ENCODE measurements around the gene MRPS18C. TPM values are rescaled to one million over a fixed set of nuclear protein-coding genes. Genes with fewer than 3 reads are reported as not detected.
A peak's percentile ranks its signal among the peaks of the same experiment; 100 is the strongest.

MRPS18C gene
- total and polyA plus RNA-seq, 9 of the 15 experiments (the other 6 are each of a cell fraction or from before 2014, with no cell fraction given): 54.3 to 390 (median 138) TPM

DNA sequence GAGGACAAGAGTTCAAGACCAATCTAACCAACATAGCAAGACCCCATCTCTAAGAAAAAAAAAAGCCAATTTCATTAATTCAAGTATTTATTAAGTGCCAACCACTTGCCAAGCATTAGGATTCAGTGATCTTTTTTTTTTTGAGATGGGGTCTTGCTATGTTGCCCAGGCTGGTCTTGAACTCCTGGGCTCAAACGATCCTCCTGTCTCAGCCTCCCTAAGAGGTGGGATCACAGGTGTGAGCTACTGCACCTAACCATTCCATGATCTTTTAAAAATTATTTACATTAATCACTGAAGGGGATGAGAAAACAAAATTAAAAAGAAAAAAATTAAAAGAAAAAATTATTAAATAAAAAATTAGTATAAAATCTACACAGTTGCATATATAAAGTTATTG is 24.7 kb upstream of the MRPS18C start:
- Histone ChIP-seq H3K9ac (ENCODE audit: insufficient read depth in 1 of 2, low read depth in 2 of 2, low read length in 2 of 2) (no peak overlapping the region), H2AFZ (ENCODE audit: low read depth, low read length) (no peak overlapping the region), H3K4me3 (no peak overlapping the region), H3K4me2 (ENCODE audit: insufficient read depth, low read length) (no peak overlapping the region), H3K27ac (ENCODE audit: extremely low read depth, low read depth, low read length) (no peak overlapping the region), H3K9me1 (ENCODE audit: control insufficient read depth, insufficient read depth, low read length) (no peaks in the 10 kb centered on the region), H3K27me3 (ENCODE audit: control insufficient read depth in 2 of 2, insufficient read depth in 2 of 2, low read length in 2 of 2) (no peaks in the 10 kb centered on the region), H3K36me3 (ENCODE audit: control insufficient read depth, insufficient read depth, low read length) (peaks cover 17% of the 10 kb centered on the region; the same call in 1 of the 3 replicates), H3K79me2 (ENCODE audit: control insufficient read depth, insufficient read depth, low read length) (no peaks in the 10 kb centered on the region), H4K20me1 (replicated peaks; ENCODE audit: control insufficient read depth, insufficient read depth, low read length) (no peaks in the 10 kb centered on the region), H3K4me1 (replicated peaks in 1 of 2; ENCODE audit: control insufficient read depth in 2 of 2, insufficient read depth in 2 of 2, low read length in 2 of 2) (no peaks in the 10 kb centered on the region), H3K9me3 (replicated peaks; ENCODE audit: control insufficient read depth, insufficient read depth, low read depth, low read length) (no peaks in the 10 kb centered on the region)
- no peak for FAIRE-seq
- intact Hi-C loops (cut with micrococcal nuclease): no loop called here
- CTCF ChIA-PET (ENCODE audit: low intra/inter-chr PET ratio): no interaction called here
- in situ Hi-C loops (cut with MboI): no loop called here
- DNase-seq (ENCODE audit: extremely low read depth in 1 of 4, low spot score in 3 of 4): no peak
- ATAC-seq: no peak
- TF ChIP-seq RBM25 (IDR thresholded peaks at IDR 0.05; ENCODE audit: low read depth, low read length, severe bottlenecking) (peak; percentile 55), SMAD3 (CRISPR knock-in tag; conservative IDR thresholded peaks at IDR 0.05) (no peak), MCM7 (IDR thresholded peaks at IDR 0.05) (no peak), ETV6 (IDR thresholded peaks at IDR 0.05; ENCODE audit: borderline replicate concordance in 1 of 2, low read depth in 2 of 2, low read length in 1 of 2) (no peak), ETV6 (CRISPR knock-in tag; IDR thresholded peaks at IDR 0.05; ENCODE audit: borderline replicate concordance) (no peak), HMG20B (CRISPR knock-in tag; IDR thresholded peaks at IDR 0.05) (no peak), FIP1L1 (IDR thresholded peaks at IDR 0.05; ENCODE audit: low read depth, low read length, poor library complexity, severe bottlenecking) (no peak), ZNF121 (CRISPR knock-in tag; conservative IDR thresholded peaks at IDR 0.05) (peak; percentile 77), ZNF79 (CRISPR knock-in tag; IDR thresholded peaks at IDR 0.05; ENCODE audit: low read depth) (no peak)
- TF ChIP-seq, protein P1, sequence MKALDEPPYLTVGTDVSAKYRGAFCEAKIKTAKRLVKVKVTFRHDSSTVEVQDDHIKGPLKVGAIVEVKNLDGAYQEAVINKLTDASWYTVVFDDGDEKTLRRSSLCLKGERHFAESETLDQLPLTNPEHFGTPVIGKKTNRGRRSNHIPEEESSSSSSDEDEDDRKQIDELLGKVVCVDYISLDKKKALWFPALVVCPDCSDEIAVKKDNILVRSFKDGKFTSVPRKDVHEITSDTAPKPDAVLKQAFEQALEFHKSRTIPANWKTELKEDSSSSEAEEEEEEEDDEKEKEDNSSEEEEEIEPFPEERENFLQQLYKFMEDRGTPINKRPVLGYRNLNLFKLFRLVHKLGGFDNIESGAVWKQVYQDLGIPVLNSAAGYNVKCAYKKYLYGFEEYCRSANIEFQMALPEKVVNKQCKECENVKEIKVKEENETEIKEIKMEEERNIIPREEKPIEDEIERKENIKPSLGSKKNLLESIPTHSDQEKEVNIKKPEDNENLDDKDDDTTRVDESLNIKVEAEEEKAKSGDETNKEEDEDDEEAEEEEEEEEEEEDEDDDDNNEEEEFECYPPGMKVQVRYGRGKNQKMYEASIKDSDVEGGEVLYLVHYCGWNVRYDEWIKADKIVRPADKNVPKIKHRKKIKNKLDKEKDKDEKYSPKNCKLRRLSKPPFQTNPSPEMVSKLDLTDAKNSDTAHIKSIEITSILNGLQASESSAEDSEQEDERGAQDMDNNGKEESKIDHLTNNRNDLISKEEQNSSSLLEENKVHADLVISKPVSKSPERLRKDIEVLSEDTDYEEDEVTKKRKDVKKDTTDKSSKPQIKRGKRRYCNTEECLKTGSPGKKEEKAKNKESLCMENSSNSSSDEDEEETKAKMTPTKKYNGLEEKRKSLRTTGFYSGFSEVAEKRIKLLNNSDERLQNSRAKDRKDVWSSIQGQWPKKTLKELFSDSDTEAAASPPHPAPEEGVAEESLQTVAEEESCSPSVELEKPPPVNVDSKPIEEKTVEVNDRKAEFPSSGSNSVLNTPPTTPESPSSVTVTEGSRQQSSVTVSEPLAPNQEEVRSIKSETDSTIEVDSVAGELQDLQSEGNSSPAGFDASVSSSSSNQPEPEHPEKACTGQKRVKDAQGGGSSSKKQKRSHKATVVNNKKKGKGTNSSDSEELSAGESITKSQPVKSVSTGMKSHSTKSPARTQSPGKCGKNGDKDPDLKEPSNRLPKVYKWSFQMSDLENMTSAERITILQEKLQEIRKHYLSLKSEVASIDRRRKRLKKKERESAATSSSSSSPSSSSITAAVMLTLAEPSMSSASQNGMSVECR (CRISPR knock-in tag; IDR thresholded peaks at IDR 0.05): no peak
- TF ChIP-seq, protein P2, sequence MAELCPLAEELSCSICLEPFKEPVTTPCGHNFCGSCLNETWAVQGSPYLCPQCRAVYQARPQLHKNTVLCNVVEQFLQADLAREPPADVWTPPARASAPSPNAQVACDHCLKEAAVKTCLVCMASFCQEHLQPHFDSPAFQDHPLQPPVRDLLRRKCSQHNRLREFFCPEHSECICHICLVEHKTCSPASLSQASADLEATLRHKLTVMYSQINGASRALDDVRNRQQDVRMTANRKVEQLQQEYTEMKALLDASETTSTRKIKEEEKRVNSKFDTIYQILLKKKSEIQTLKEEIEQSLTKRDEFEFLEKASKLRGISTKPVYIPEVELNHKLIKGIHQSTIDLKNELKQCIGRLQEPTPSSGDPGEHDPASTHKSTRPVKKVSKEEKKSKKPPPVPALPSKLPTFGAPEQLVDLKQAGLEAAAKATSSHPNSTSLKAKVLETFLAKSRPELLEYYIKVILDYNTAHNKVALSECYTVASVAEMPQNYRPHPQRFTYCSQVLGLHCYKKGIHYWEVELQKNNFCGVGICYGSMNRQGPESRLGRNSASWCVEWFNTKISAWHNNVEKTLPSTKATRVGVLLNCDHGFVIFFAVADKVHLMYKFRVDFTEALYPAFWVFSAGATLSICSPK (IDR thresholded peaks at IDR 0.05; ENCODE audit: borderline replicate concordance): no peak
- no TSS peak for BruUV-seq (replicated peaks)
- 100% methylated on average over 1 of the region's 1 CpG for WGBS (ENCODE audit: insufficient coverage, low coverage, missing lambda C conversion rate)
- POLR2A ChIA-PET: no interaction called here
